LNCAP (cell line): Measurements from ENCODE around the gene CSRNP3.

Experiments
- CTCF ChIP-seq: fragments of 450-650 bp; IDR thresholded peaks from 2 replicates; pipeline ENCODE4 v1.5.1; 2017; ENCODE audit warnings: mild to moderate bottlenecking

CSRNP3 gene

GRCh38 chr2:165575044-165575615 is 105.6 kb downstream of the CSRNP3 start:
- no peak for TF ChIP-seq CTCF

GRCh38 chr2:165576409-165577154 is 107.1 kb downstream of the CSRNP3 start:
- no peak for TF ChIP-seq CTCF

GRCh38 chr2:165582409-165582808 is 112.9 kb downstream of the CSRNP3 start:
- TF ChIP-seq CTCF = no peak

GRCh38 chr2:165582863-165583506 is 113.5 kb downstream of the CSRNP3 start:
- TF ChIP-seq CTCF = no peak

- TF ChIP-seq CTCF = no peak
Observed at GRCh38 chr2:165584126-165584654, 114.7 kb downstream of the CSRNP3 start.

- no peak for TF ChIP-seq CTCF
Observed at GRCh38 chr2:165586019-165586418, 116.5 kb downstream of the CSRNP3 start.

GRCh38 chr2:165587335-165587938 is 117.9 kb downstream of the CSRNP3 start:
- TF ChIP-seq CTCF = no peak
